Activated CD8-positive, alpha-beta memory T cell treated with anti-CD3 and anti-CD28 coated beads for 48 hours (primary cell): ENCODE results near the gene AMN1.
A peak's percentile ranks its signal among the peaks of the same experiment; 100 is the strongest.
"Not testable (repeated sequence)": the region's sequence is repeated elsewhere in the genome, so short reads cannot be mapped to it uniquely, and the experiment has no call there.

Experiments
- DNase-seq, 3 experiments: peaks; one replicate each; pipeline ENCODE4 v3.0.0-alpha.2; 2020; ENCODE audit warnings: low read depth in 2 of 3, low spot score in 2 of 3

The AMN1 gene

GRCh38 chr12:31728917-31729640 lies at the start of gene AMN1:
Gene AMN1 (minus strand): TSS chr12:31729021. CDS start chr12:31729008, 13 bp downstream.
- DNase-seq = peak; percentile 97 to 100 (median 99)

DNA sequence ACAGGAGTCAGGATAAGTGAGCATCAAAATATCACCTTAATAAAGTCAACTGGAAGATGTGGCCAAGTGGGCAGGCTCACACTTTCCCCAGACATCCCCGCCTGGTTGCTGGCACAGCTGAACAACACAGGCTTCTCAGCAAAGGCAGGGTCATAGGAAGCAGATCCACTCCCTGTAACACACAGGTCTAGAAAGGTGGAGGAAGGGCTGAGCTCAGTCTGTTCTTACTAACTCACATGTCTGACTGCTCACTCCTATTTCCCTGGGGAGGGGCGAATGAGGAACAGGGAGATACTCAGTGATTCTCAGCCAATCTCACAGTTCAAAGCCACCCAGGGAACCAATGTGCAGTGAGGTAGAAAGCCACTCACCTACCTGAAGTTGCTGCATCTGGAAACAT lies 45.0 kb upstream of the AMN1 start:
- no peak for DNase-seq

DNA sequence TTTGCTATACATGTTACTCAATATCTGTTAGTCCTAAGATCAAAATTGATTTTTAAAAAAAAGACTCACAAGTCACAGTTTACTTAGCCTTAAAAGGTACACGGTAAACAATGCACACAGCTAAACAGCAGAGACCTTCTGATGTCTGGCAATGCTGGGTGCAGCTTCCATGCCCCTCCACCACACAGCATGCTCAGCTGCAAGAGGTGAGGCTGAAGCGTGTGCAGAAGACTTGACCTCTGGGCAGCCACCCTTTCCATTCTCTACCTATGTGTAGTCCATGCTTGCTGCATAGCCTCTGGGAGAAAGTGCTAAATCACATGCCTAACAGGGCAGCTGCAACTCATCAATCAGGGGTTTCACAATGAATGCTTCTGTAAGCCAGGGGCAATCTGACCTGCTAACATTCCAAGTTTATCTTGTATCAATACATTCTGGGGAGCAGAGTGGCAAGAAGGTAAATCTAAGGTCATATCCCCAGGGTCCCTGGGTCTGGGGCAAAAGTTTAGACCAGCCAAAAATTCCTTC lies 44.5 kb upstream of the AMN1 start:
- no peak for DNase-seq

DNA sequence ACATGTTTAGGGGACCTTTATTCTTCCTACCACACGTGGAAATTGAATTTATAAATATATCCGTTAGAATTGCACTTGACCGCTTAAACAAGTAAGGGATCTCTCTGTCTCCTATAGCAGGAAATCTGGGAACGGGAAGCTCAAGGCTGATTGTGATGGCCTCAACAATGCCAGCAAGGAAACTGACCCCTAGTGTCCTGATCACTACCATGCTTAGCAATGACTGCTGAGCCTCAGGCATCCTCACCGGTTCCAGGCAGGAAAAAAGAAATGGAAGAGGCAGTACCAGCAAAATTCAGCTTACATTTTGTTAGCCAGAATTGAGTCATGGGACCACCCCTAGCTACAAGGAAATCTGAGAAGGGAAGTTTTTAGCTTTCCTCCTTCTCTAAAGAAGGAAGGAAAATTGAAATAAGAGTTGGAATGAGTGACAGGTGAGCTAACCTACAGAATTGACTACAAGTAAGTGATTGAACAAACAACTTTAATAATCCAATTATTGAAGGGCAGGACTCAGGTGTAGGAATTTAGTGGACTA lies 43.9 kb upstream of the AMN1 start:
- DNase-seq = no peak

DNA sequence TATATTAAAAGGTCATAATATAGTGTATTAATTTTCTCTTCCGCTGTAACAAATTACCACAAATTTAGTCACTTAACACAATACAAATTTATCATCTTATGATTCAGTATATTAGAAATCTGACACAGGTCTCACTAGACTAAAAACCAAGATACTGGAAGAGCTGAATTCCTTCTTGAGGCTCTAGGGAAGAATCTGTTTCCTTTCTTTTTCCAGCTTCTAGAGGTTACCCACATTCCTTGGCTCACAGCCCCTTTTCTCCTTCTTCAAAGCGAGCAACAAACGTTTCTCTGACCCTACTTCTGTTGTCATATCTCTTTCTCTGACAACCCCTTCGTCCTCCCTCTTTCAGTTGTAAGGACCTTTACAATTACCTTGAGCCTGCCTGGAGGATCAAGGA lies 43.4 kb upstream of the AMN1 start:
- DNase-seq = no peak

- DNase-seq = no peak
Measured at GRCh38 chr12:31768046-31768445, 39.2 kb upstream of the AMN1 start.

- no peak for DNase-seq
Measured at GRCh38 chr12:31765931-31766330, 37.1 kb upstream of the AMN1 start.

- no peak for DNase-seq
Measured at GRCh38 chr12:31759632-31760459, 31.0 kb upstream of the AMN1 start.

GRCh38 chr12:31758297-31758696 lies 29.5 kb upstream of the AMN1 start:
- not testable (repeated sequence) for DNase-seq

- DNase-seq = no peak
Measured at GRCh38 chr12:31756977-31757420, 28.2 kb upstream of the AMN1 start.

DNA sequence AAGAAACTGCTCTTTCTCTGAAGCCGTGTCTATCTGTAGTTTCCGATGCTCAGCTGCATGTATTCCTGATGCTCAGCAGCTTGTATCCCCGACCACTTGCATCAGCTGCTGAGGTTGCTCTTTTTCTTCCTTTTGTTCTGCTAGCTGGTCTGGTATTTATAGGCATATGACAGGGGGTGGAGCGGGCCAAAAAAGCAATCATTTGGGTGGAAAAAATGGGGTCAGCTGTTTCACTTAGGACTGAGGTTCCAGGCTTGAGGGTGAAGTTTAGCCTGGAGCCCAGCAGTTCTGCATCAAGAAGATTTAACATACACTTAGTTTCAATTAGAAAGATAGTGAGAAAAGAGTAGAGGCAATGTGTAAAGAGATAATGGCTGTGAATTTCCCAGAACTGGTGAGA lies 23.6 kb upstream of the AMN1 start:
- DNase-seq = no peak

- no peak for DNase-seq
Measured at GRCh38 chr12:31751085-31751484, 22.3 kb upstream of the AMN1 start.

- no peak for DNase-seq
Measured at GRCh38 chr12:31750747-31751039, 21.9 kb upstream of the AMN1 start.

- DNase-seq = peak in 1 of 3 experiments; percentile 39
Measured at GRCh38 chr12:31749024-31749704, 20.3 kb upstream of the AMN1 start.

- no peak for DNase-seq
Measured at GRCh38 chr12:31745242-31745641, 16.4 kb upstream of the AMN1 start.

DNA sequence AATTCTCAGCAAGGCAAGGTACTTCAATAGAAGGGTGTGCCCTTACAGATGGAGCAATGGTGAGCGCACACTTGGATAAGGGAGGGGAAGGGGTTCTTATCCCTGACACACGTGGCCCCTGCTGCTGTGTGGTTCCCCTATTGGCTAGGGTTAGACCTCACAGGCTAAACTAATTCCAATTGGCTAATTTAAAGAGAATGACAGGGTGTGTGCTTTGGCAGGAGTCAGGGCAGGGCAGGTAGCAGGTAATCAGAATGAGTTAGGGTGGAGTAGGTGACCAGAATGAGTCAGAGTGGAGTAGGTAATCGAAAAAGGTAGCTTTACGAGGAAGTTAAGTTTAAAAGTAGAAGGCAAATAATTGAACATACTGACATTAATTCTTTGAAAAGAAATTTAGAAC lies 15.5 kb upstream of the AMN1 start:
- DNase-seq = not testable (repeated sequence)

- no peak for DNase-seq
Measured at GRCh38 chr12:31742891-31743290, 14.1 kb upstream of the AMN1 start.

- no peak for DNase-seq
Measured at GRCh38 chr12:31740628-31741027, 11.8 kb upstream of the AMN1 start.

DNA sequence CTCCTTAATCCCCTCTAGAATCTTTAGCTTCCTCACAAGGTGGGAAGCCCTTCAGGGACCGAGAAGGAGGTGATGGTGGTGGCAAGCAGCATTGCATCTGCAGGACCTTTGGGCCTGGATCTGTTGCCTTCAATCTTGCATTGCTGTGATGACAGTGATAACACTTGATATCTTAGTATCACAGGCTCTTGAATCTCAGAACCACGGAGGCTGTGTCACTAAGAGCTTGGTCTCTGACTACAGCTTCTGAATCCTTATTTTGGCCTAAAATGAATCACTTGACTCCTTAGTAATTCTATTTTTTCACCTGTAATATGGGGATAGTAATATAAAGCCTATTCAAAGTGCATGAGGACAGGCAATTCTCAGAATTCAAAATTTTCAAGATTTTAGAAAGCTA lies 8.9 kb upstream of the AMN1 start:
- DNase-seq = no peak

DNA sequence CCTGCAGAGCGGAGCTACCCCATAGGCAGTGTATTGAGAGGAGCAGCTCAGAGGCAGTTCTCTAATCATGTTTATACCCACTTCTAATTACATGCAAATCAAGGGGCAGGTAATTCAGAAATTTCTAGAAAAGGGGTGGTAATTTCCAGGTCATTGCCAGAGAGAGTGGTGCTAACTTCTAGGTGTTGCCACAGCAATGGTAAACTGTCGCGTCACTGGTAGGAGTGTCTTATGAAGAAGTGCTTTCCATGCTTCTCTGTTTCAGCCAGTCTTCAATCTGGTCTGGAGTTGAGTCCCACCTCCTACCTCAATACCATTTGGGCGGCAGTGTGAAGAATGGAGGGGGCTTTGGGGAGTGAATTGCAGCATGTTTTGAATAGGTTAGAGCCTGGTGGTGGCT lies 8.5 kb upstream of the AMN1 start:
- DNase-seq = no peak

DNA sequence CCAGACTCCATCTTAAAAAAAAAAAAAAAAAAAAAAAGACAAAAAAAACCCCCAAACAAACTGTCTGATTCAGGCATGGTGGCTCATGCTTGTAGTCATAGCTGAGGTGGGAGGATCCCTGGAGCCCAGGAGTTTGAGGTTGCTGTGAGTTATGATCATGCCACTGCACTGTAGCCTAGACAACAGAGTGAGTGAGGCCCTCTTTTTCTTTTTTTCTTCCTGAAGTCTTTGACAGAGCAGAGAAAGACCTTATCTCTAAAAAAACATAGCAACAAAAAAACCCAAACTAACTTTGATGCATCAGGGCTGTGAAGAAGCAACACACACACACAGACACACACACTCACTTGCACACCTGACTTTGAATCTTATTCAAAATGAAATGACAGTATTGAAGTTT lies 7.7 kb upstream of the AMN1 start:
- no peak for DNase-seq
